Neural crest cell (in vitro differentiated cells): Measurements from ENCODE around the gene MPP3. TPM values are rescaled to one million over a fixed set of nuclear protein-coding genes. Genes with fewer than 3 reads are reported as not detected.
"Not testable (repeated sequence)": the region's sequence is repeated elsewhere in the genome, so short reads cannot be mapped to it uniquely, and the experiment has no call there.

ENCODE experiments used
- DNase-seq: peaks from one replicate; pipeline ENCODE4 v3.0.0; 2021; ENCODE audit warnings: low read depth, mixed read lengths, low spot score
- H3K27ac Mint-ChIP-seq: one replicate; pipeline ENCODE4 v1.8.0; 2021; ENCODE audit warnings: mild to moderate bottlenecking, mixed read lengths; ENCODE audit not compliant: unreplicated experiment
- H3K27me3 Mint-ChIP-seq: 2 replicates; pipeline ENCODE4 v1.8.0; 2021; ENCODE audit warnings: low read depth, mild to moderate bottlenecking, mixed read lengths
- H3K36me3 Mint-ChIP-seq: 2 replicates; pipeline ENCODE4 v1.8.0; 2021; ENCODE audit warnings: low read depth, mild to moderate bottlenecking, mixed read lengths
- H3K4me1 Mint-ChIP-seq: 2 replicates; pipeline ENCODE4 v1.8.0; 2021; ENCODE audit warnings: mixed read lengths
- H3K4me3 Mint-ChIP-seq: one replicate; pipeline ENCODE4 v1.8.0; 2021; ENCODE audit warnings: mild to moderate bottlenecking, mixed read lengths
- H3K9me3 Mint-ChIP-seq: 2 replicates; pipeline ENCODE4 v1.8.0; 2021; ENCODE audit warnings: mixed read lengths
- total RNA-seq: library from RNA; stranded (reverse); gene quantifications from 2 replicates; pipeline ENCODE4 v1.2.1, GENCODE V29; 2021
- TF ChIP-seq, protein P1 (sequence below): fragments of 200-600 bp; sonication (generic); conservative IDR thresholded peaks from 2 replicates; pipeline ENCODE4 v1.5.0; 2021; ENCODE audit warnings: antibody characterized with exemption, mild to moderate bottlenecking

Gene MPP3
- total RNA-seq, 1 donor from 2014 or later, result 14.4 TPM

DNA sequence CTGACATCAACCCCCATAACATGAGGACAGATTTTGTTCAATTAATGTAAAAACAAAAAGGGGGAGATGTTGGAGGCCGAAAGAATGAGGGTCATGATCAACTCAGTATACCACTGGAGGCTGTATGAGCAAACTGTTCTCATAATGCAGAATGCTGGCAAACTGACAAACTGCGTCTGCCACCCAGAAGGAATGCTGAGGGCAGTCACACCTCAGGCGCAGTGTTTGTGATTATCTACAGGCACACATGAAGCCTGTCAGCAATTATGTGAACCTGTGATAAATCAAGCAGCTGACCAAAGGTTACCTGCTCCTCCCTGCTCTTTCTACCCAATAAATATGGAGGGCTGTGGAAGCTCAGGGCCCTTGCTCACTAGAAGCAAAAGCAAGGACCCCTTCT, 41.3 kb upstream of the MPP3 start:
- no peaks in the 10 kb centered on the region for H3K36me3 Mint-ChIP-seq
- H3K27me3 Mint-ChIP-seq, result peaks cover 3% of the 10 kb centered on the region
- TF ChIP-seq, protein P1, sequence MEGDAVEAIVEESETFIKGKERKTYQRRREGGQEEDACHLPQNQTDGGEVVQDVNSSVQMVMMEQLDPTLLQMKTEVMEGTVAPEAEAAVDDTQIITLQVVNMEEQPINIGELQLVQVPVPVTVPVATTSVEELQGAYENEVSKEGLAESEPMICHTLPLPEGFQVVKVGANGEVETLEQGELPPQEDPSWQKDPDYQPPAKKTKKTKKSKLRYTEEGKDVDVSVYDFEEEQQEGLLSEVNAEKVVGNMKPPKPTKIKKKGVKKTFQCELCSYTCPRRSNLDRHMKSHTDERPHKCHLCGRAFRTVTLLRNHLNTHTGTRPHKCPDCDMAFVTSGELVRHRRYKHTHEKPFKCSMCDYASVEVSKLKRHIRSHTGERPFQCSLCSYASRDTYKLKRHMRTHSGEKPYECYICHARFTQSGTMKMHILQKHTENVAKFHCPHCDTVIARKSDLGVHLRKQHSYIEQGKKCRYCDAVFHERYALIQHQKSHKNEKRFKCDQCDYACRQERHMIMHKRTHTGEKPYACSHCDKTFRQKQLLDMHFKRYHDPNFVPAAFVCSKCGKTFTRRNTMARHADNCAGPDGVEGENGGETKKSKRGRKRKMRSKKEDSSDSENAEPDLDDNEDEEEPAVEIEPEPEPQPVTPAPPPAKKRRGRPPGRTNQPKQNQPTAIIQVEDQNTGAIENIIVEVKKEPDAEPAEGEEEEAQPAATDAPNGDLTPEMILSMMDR, result no peak
- no peak for DNase-seq
- no peak overlapping the region for H3K27ac Mint-ChIP-seq
- H3K4me1 Mint-ChIP-seq, result peaks cover 6% of the 10 kb centered on the region
- H3K4me3 Mint-ChIP-seq, result no peak overlapping the region
- H3K9me3 Mint-ChIP-seq, result no peaks in the 10 kb centered on the region

- H3K27ac Mint-ChIP-seq, result no peak overlapping the region
- peaks cover 3% of the 10 kb centered on the region for H3K27me3 Mint-ChIP-seq
- no peak for DNase-seq
- no peak overlapping the region for H3K4me3 Mint-ChIP-seq
- H3K4me1 Mint-ChIP-seq, result peaks cover 3% of the 10 kb centered on the region
- no peaks in the 10 kb centered on the region for H3K36me3 Mint-ChIP-seq
- TF ChIP-seq, protein P1, result no peak
- H3K9me3 Mint-ChIP-seq, result no peaks in the 10 kb centered on the region
These were observed 40.9 kb upstream of the MPP3 start for GRCh38 chr17:43873815-43874214.

DNA sequence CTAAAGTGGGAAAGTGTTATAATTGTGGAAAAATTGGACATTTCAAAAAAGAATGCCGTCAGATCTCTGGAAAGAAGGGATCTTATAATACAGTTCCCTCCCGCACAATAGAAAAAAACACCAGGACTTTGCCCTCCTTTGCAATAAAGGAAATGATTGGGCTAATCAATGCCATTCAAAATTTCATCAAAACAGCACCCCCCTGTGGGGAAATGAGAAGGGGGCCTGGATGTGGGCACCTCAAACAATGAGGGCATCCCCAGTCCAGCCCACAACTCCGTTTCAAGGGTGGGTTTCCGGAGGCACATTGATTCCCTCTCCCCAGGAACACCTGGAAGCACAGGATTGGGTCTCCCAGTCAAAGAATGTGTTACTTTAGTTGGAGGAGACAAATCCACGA, 40.1 kb upstream of the MPP3 start:
- no peaks in the 10 kb centered on the region for H3K36me3 Mint-ChIP-seq
- no peak overlapping the region for H3K27ac Mint-ChIP-seq
- H3K4me3 Mint-ChIP-seq, result no peak overlapping the region
- no peaks in the 10 kb centered on the region for H3K9me3 Mint-ChIP-seq
- no peaks in the 10 kb centered on the region for H3K4me1 Mint-ChIP-seq
- H3K27me3 Mint-ChIP-seq, result peaks cover 10% of the 10 kb centered on the region
- TF ChIP-seq, protein P1, result no peak
- DNase-seq, result no peak

DNA sequence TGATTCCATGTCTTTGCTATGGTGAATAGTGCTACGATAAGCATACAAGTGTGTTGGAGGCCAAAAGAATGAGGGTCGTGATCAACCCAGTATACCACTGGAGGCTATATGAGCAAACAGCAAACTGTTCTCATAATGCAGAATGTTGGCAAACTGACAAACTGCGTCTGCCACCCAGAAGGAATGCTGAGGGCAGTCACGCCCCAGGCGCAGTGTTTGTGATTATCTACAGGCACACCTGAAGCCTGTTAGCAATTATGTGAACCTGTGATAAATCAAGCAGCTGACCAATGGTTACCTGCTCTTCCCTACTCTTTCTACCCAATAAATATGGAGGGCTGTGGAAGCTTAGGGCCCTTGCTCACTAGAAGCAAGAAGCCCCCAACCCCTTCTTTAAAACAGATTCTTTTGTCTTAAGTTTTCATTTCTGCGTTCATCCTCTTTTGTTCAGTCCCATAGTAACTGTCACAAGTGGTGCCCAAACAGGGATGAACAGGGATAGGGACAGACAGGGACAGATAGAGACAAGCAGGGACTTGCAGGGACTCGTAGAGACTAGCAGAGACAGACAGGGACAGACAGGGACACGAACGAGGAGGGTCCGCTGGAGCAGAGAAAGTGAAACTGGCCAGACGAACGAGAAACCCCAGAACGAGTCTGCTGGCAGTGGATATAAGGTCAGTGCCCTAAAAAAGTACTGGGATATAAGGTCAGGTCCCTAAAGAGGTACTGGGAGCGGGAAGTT, 39.2 kb upstream of the MPP3 start:
- TF ChIP-seq, protein P1, result no peak
- Mint-ChIP-seq H3K4me3 (no peak overlapping the region), H3K9me3 (no peaks in the 10 kb centered on the region), H3K36me3 (no peaks in the 10 kb centered on the region), H3K27me3 (peaks cover 19% of the 10 kb centered on the region), H3K4me1 (no peaks in the 10 kb centered on the region), H3K27ac (no peak overlapping the region)
- DNase-seq, result no peak

DNA sequence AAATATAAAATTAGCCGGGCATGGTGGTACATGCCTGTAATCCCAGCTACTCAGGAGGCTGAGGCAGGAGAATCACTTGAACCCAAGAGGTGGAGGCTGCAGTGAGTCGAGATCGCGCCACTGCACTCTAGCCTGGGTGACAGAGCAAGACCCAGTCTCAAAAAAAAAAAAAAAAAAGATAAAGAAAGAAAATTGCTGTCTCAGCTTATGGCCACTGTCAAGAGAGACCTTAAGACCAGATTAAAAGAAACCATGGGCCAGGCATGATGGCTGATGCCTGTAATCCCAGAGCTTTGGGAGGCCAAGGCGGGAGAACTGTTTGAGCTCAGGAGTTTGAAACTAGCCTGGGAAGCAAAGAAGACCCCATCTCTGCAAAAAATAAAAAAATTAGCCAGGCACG, 36.1 kb upstream of the MPP3 start:
- H3K36me3 Mint-ChIP-seq, H3K9me3 Mint-ChIP-seq, H3K4me1 Mint-ChIP-seq, H3K27ac Mint-ChIP-seq, DNase-seq, H3K4me3 Mint-ChIP-seq: not testable (repeated sequence)
- H3K27me3 Mint-ChIP-seq, result peaks cover 24% of the 10 kb centered on the region

GRCh38 chr17:43868226-43868994, 35.5 kb upstream of the MPP3 start:
- peaks cover 24% of the 10 kb centered on the region for H3K27me3 Mint-ChIP-seq
- H3K4me1 Mint-ChIP-seq, result no peaks in the 10 kb centered on the region
- TF ChIP-seq, protein P1, result no peak
- DNase-seq, result no peak
- peak overlapping the region; percentile 12 for H3K27ac Mint-ChIP-seq
- H3K4me3 Mint-ChIP-seq, result no peak overlapping the region
- H3K36me3 Mint-ChIP-seq, result no peaks in the 10 kb centered on the region
- H3K9me3 Mint-ChIP-seq, result no peaks in the 10 kb centered on the region
